Upper lobe of right lung (tissue), 1 donor: ENCODE measurements around the gene FAM53C. TPM values are rescaled to one million over a fixed set of nuclear protein-coding genes. Genes with fewer than 3 reads are reported as not detected.

Experiments
- ATAC-seq: fragments of 200-7000 bp; cut with Tn5 transposase; one replicate; pipeline ENCODE4 v1.9.1; 2020; ENCODE audit warnings: mild to moderate bottlenecking, moderate library complexity
- DNase-seq: peaks from one replicate; pipeline ENCODE4 v3.0.0-alpha.2; 2020
- H3K27ac ChIP-seq: fragments of 200-600 bp; one replicate; pipeline ENCODE4 v1.8.0; 2022
- H3K27me3 ChIP-seq: fragments of 200-600 bp; one replicate; pipeline ENCODE4 v1.8.0; 2022; ENCODE audit warnings: mild to moderate bottlenecking
- H3K36me3 ChIP-seq: fragments of 200-600 bp; one replicate; pipeline ENCODE4 v1.8.0; 2022
- H3K4me1 ChIP-seq: fragments of 200-600 bp; one replicate; pipeline ENCODE4 v1.8.0; 2022
- H3K4me3 ChIP-seq: fragments of 200-600 bp; one replicate; pipeline ENCODE4 v1.8.0; 2022; ENCODE audit warnings: mild to moderate bottlenecking
- H3K9me3 ChIP-seq: fragments of 200-600 bp; one replicate; pipeline ENCODE4 v1.8.0; 2022
- CTCF ChIP-seq: fragments of 200-600 bp; IDR thresholded peaks from one replicate; pipeline ENCODE4 v1.8.0; 2022; ENCODE audit warnings: antibody characterized with exemption
- intact Hi-C: fragments of 100-400 bp; cut with DNase I; formaldehyde crosslinking; loops from one replicate; pipeline ENCODE4 v1.11.0; 2022
- total RNA-seq: library from RNA; stranded (reverse); fragmentation: NEBNext Ultra II Directional; extraction: Animal tissue kit (Norgen Biotek cat#: 25700); gene quantifications from one replicate; pipeline ENCODE4 v1.2.1, GENCODE V29; 2021
- donor health status: DM: no; HTN: yes; CAD: no; lungs with severe emphysema.

Gene FAM53C
- total RNA-seq, 1 donor from 2014 or later = 23.0 TPM

- Histone ChIP-seq H3K4me3 (peak overlapping the region; percentile 71), H3K36me3 (peaks cover 12% of the 10 kb centered on the region), H3K9me3 (no peaks in the 10 kb centered on the region), H3K27me3 (no peaks in the 10 kb centered on the region), H3K27ac (peak overlapping the region; percentile 99), H3K4me1 (peaks cover 17% of the 10 kb centered on the region)
- TF ChIP-seq CTCF = no peak
- ATAC-seq (peak; percentile 69), DNase-seq (peak; percentile 87)
- intact Hi-C loops = no loop called here
These were observed 948 bp upstream of the FAM53C start for GRCh38 chr5:138336952-138337684.

GRCh38 chr5:138338411-138339090, 485 bp downstream of the FAM53C start:
- peaks cover 26% of the 10 kb centered on the region for H3K36me3 ChIP-seq
- H3K4me1 ChIP-seq = peaks cover 13% of the 10 kb centered on the region
- DNase-seq (no peak), ATAC-seq (peak; percentile 0)
- H3K9me3 ChIP-seq = no peaks in the 10 kb centered on the region
- intact Hi-C loops = no loop called here
- TF ChIP-seq CTCF = no peak
- H3K27me3 ChIP-seq = no peaks in the 10 kb centered on the region
- peak overlapping the region; percentile 99 for H3K27ac ChIP-seq
- H3K4me3 ChIP-seq = peak overlapping the region; percentile 71

- peak overlapping the region; percentile 71 for H3K4me3 ChIP-seq
- ATAC-seq = no peak
- peaks cover 13% of the 10 kb centered on the region for H3K4me1 ChIP-seq
- no peaks in the 10 kb centered on the region for H3K9me3 ChIP-seq
- H3K27ac ChIP-seq = peak overlapping the region; percentile 99
- intact Hi-C loops = no loop called here
- no peaks in the 10 kb centered on the region for H3K27me3 ChIP-seq
- TF ChIP-seq CTCF = no peak
- no peak for DNase-seq
- peaks cover 31% of the 10 kb centered on the region for H3K36me3 ChIP-seq
These were observed 1.0 kb downstream of the FAM53C start for GRCh38 chr5:138339091-138339456.

GRCh38 chr5:138339464-138339863, 1.4 kb downstream of the FAM53C start:
- intact Hi-C loops = no loop called here
- Histone ChIP-seq H3K36me3 (peaks cover 34% of the 10 kb centered on the region), H3K9me3 (no peaks in the 10 kb centered on the region), H3K27me3 (no peaks in the 10 kb centered on the region), H3K4me1 (peaks cover 13% of the 10 kb centered on the region), H3K27ac (peak overlapping the region; percentile 99), H3K4me3 (peak overlapping the region; percentile 71)
- ATAC-seq (no peak), DNase-seq (no peak)
- TF ChIP-seq CTCF = no peak

GRCh38 chr5:138340008-138340407, 1.9 kb downstream of the FAM53C start:
- ATAC-seq = no peak
- H3K27ac ChIP-seq = no peak overlapping the region

More at GRCh38 chr5:138340008-138340407, 1.9 kb downstream of the FAM53C start:
- Histone ChIP-seq H3K9me3 (no peaks in the 10 kb centered on the region), H3K4me3 (no peak overlapping the region), H3K4me1 (peaks cover 13% of the 10 kb centered on the region), H3K27me3 (no peaks in the 10 kb centered on the region), H3K36me3 (peaks cover 40% of the 10 kb centered on the region)
- intact Hi-C loops = no loop called here
- DNase-seq = no peak
- TF ChIP-seq CTCF = no peak
